22Rv1 (cell line): ENCODE results near the gene BSND.

Source experiments
- H3K27ac ChIP-seq: fragments of 450-650 bp; 2 replicates; pipeline ENCODE4 v1.5.1; 2017
- ZFX ChIP-seq: fragments of 450-650 bp; IDR thresholded peaks from 2 replicates; pipeline ENCODE4 v1.6.1; 2017; ENCODE audit warnings: antibody characterized with exemption, borderline replicate concordance
- TF ChIP-seq, protein P1 (sequence below): fragments of 450-650 bp; IDR thresholded peaks from 2 replicates; pipeline ENCODE4 v1.5.1; 2017; ENCODE audit warnings: mild to moderate bottlenecking

Gene BSND

DNA sequence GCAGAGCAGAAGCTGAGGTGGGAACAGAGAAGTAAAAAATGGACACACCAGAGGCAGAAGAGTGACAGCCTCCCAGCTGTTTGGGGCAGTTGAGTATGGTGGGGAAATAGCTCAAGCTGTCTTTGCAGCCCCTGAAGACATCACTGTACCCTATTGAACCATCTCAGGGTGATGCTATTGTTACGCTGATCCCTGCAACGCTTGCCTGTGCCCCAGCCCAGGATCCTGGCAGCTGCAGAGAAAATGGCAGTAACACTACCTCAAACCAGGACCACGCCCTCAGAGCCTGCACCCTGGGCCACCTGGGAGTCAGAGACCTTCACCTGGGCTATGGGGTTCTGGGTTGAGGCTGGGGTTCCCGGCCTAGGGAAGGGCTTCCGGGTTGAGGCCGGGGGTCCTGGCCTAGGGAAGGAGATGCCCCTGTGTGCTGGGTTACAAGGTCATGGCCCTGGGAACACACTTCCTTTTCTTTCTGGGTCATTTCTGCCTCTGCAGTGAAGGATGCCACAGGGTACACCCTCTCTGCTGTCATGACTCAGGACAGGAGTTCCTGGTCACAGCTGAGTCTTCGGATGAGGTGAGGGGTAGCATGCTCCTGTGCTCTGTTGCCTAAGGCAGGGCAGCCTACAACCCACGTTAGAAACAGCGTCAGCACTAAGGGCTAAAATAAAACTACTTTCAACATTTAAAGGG, 11.6 kb downstream of the BSND start:
- TF ChIP-seq ZFX = no peak
- TF ChIP-seq, protein P1, sequence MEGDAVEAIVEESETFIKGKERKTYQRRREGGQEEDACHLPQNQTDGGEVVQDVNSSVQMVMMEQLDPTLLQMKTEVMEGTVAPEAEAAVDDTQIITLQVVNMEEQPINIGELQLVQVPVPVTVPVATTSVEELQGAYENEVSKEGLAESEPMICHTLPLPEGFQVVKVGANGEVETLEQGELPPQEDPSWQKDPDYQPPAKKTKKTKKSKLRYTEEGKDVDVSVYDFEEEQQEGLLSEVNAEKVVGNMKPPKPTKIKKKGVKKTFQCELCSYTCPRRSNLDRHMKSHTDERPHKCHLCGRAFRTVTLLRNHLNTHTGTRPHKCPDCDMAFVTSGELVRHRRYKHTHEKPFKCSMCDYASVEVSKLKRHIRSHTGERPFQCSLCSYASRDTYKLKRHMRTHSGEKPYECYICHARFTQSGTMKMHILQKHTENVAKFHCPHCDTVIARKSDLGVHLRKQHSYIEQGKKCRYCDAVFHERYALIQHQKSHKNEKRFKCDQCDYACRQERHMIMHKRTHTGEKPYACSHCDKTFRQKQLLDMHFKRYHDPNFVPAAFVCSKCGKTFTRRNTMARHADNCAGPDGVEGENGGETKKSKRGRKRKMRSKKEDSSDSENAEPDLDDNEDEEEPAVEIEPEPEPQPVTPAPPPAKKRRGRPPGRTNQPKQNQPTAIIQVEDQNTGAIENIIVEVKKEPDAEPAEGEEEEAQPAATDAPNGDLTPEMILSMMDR = no peak
- H3K27ac ChIP-seq = no peak overlapping the region

DNA sequence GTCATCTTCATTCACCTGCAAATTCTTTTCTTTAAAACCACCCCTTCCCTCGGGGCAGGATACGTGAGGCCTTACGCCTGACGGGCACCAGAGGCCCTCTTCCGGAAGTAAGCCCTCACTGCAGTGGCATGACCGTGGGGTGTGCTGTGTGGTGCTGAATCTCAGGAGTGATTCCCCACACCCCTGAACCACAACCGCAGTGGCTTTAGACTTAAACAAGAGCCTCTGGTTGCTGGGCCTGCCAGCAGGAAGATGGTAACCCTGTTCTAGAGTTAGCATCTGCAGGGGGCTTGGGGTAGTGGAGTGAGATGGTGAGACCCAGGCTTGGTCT, 12.1 kb downstream of the BSND start:
- no peak overlapping the region for H3K27ac ChIP-seq
- TF ChIP-seq, protein P1 = no peak
- no peak for TF ChIP-seq ZFX

DNA sequence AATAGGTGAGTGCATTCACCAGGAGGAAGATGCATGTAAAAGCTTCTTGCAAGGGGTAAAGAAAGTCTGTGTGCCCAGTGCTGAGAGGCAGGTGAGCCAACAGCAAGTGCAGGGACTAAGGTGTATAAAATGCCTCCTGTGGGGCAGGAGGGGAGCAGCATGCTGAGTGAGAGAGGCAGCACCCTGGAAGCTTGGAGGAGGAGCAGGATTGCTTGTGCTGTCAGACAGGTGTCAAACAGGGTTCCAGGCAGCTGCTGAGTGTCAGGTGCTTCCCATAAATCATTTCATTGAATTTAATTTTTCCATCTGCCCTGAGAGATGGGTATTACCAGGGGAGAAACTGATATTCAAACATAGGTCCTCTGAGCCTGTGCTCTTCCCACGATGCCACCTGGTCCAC, 13.9 kb downstream of the BSND start:
- no peak overlapping the region for H3K27ac ChIP-seq
- TF ChIP-seq, protein P1 = no peak
- TF ChIP-seq ZFX = no peak

DNA sequence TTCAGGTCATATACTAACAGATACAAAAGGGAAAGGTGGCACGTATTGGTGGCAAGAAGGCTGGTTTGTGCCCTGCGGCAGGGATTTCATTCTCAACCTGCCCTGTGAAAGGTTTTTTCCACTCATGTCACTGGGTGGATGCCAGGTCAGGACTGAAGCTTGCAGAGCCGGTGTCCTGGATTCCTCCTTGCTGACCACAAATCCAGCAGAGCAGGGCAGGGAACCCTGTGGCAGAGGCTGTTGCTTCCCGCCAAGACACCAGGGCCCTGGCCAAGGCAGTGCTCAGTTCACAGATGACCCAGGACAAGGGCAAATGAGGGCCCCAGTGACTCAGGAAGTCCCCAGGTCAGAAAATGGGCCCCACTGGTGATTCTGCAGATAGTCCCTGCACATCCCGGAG, 16.4 kb downstream of the BSND start:
- no peak overlapping the region for H3K27ac ChIP-seq
- no peak for TF ChIP-seq ZFX
- TF ChIP-seq, protein P1 = no peak

DNA sequence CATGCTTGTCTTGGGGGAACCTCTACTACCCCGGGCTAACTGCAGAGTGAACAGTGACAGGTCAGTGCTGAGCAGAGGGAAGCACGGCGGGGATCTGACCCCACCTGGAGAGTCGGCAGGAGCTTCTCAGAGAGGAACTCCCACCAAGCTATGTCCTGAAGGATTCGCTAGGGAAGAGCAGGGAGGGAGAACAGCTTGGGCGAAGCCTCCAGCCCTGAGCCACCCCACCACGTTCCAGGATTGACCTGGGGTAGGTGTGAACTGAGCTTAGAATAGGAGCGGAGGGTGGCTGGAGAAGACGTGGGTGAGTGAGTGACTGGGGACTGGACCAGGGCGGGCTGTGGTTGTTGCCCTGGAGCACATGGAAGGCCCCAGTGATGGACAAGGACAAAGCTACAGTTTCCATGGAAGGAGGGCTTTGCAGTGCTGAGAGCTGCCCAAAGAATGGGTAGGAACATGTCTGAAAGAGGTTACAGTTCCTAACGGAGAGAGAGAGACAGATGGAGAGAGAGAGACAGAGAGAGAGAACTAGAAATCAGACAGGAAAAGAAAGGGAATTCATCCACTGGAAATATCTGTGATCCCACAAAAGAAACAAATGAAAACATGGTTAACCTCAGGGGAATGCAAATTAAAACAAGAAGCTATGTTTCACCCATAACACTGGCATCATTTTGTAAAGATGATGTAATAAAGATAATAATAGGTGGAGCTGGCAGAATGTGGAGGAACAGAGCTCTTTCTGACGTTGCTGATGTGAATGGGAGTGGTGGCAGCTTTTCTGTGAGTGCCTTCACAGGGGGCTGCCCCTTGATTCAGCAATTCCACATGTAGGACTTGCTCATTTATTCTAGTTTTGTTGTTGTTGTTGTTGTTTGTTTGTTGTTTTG, 17.2 kb downstream of the BSND start:
- no peak overlapping the region for H3K27ac ChIP-seq
- TF ChIP-seq, protein P1 = no peak
- TF ChIP-seq ZFX = no peak

DNA sequence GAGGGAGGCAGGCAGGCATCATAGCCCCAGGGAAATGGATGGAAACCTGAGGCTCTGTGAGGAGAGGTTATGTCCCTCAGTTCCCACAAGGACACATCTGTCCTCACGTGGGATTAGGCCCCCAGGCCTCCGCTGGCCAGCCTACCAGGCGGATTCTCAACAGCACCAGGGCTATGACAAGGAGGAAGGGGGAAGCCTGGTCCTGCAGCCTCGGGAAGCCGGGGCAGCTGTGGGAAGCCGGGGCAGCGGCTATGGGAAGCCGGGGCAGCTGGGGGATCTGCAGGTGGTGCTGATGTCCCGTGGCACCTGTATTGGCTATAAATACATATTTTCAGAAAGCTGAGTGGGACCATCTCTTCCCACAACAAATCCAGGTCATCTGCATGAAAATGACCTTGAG, 19.7 kb downstream of the BSND start:
- no peak for TF ChIP-seq ZFX
- TF ChIP-seq, protein P1 = no peak
- H3K27ac ChIP-seq = no peak overlapping the region
